Liver (tissue), 9 donors: Measurements from ENCODE around the gene RNF39. TPM values are rescaled to one million over a fixed set of nuclear protein-coding genes. Genes with fewer than 3 reads are reported as not detected.

ENCODE experiments used
- DNase-seq: peaks from one replicate; pipeline ENCODE4 v3.0.0-alpha.2; 2017; ENCODE audit warnings: low spot score
- H3K27ac ChIP-seq, 2 donors: one replicate each; pipeline ENCODE4 v1.7.0; 2013; ENCODE audit warnings: inconsistent platforms in 2 of 2, low read length in 2 of 2, control low read depth in 1 of 2, low read depth in 1 of 2, mild to moderate bottlenecking in 1 of 2
- H3K27me3 ChIP-seq, 4 donors: one replicate each; pipeline versions ENCODE4 v1.6.1 to v1.7.0; 2013; ENCODE audit warnings: low read length in 3 of 4, inconsistent platforms in 1 of 4, mild to moderate bottlenecking in 1 of 4, moderate library complexity in 1 of 4; ENCODE audit not compliant: control insufficient read depth in 4 of 4, insufficient read depth in 4 of 4
- H3K36me3 ChIP-seq, 4 donors: one replicate each; pipeline versions ENCODE4 v1.6.1 to v1.7.0; 2013; ENCODE audit warnings: low read length in 3 of 4, mild to moderate bottlenecking in 3 of 4, low read depth in 1 of 4, moderate library complexity in 1 of 4; ENCODE audit not compliant: control insufficient read depth in 4 of 4, insufficient read depth in 3 of 4
- H3K4me1 ChIP-seq, 4 donors: one replicate each; pipeline versions ENCODE4 v1.6.1 to v1.7.0; 2013; ENCODE audit warnings: low read length in 3 of 4, mild to moderate bottlenecking in 3 of 4, moderate library complexity in 1 of 4; ENCODE audit not compliant: control insufficient read depth in 4 of 4, insufficient read depth in 4 of 4
- H3K4me3 ChIP-seq, 3 donors: one replicate each; pipeline versions ENCODE4 v1.6.1 to v1.7.0; 2013; ENCODE audit warnings: low read length in 3 of 3, control low read depth in 1 of 3, low read depth in 1 of 3, mild to moderate bottlenecking in 1 of 3
- H3K9ac ChIP-seq, 2 donors: one replicate each; pipeline ENCODE4 v1.7.0; 2013; ENCODE audit warnings: low read length in 2 of 2, mild to moderate bottlenecking in 2 of 2, moderate library complexity in 2 of 2, control low read depth in 1 of 2, low read depth in 1 of 2
- H3K9me3 ChIP-seq, 4 donors: one replicate each; pipeline versions ENCODE4 v1.6.1 to v1.7.0; 2013; ENCODE audit warnings: low read length in 3 of 4; ENCODE audit not compliant: control insufficient read depth in 4 of 4
- EGR1 ChIP-seq, 2 donors: IDR thresholded peaks; 2 replicates each; pipeline ENCODE4 v1.6.1; 2016 to 2018; ENCODE audit warnings: antibody characterized with exemption in 2 of 2, low read depth in 2 of 2
- FOXA1 ChIP-seq: IDR thresholded peaks from 2 replicates; pipeline ENCODE4 v1.6.1; 2016; ENCODE audit warnings: antibody characterized with exemption
- FOXA2 ChIP-seq: IDR thresholded peaks from 2 replicates; pipeline ENCODE4 v1.6.1; 2016; ENCODE audit warnings: antibody characterized with exemption
- GABPA ChIP-seq, 2 donors: IDR thresholded peaks in 1 of 2; conservative IDR thresholded peaks in 1 of 2; 2 replicates each; pipeline ENCODE4 v1.6.1; 2016; ENCODE audit warnings: antibody characterized with exemption in 2 of 2, mild to moderate bottlenecking in 1 of 2, moderate library complexity in 1 of 2
- HNF4A ChIP-seq, 2 donors: conservative IDR thresholded peaks; 2 replicates each; pipeline ENCODE4 v1.6.1; 2016; ENCODE audit warnings: antibody characterized with exemption in 2 of 2, mild to moderate bottlenecking in 2 of 2
- HNF4G ChIP-seq: IDR thresholded peaks from 2 replicates; pipeline ENCODE4 v1.6.1; 2016; ENCODE audit warnings: antibody characterized with exemption
- JUND ChIP-seq, 2 donors: IDR thresholded peaks; 2 replicates each; pipeline ENCODE4 v1.6.1; 2016; ENCODE audit warnings: antibody characterized with exemption in 2 of 2
- MAX ChIP-seq: IDR thresholded peaks from 2 replicates; pipeline ENCODE4 v1.6.1; 2016; ENCODE audit warnings: antibody characterized with exemption
- NR2F2 ChIP-seq: IDR thresholded peaks from 2 replicates; pipeline ENCODE4 v1.6.1; 2016; ENCODE audit warnings: antibody characterized with exemption
- RAD21 ChIP-seq, 2 donors: IDR thresholded peaks; 2 replicates each; pipeline ENCODE4 v1.6.1; 2016; ENCODE audit warnings: antibody characterized with exemption in 2 of 2, mild to moderate bottlenecking in 2 of 2
- REST ChIP-seq: IDR thresholded peaks from 2 replicates; pipeline ENCODE4 v1.6.1; 2016; ENCODE audit warnings: antibody characterized with exemption, mild to moderate bottlenecking
- RXRA ChIP-seq, 2 donors: IDR thresholded peaks; 2 replicates each; pipeline ENCODE4 v1.6.1; 2017 to 2018; ENCODE audit warnings: antibody characterized with exemption in 2 of 2, mild to moderate bottlenecking in 1 of 2
- TAF1 ChIP-seq: conservative IDR thresholded peaks from 2 replicates; pipeline ENCODE4 v1.6.1; 2016; ENCODE audit warnings: antibody characterized with exemption, mild to moderate bottlenecking
- YY1 ChIP-seq: IDR thresholded peaks from 2 replicates; pipeline ENCODE4 v1.6.1; 2016; ENCODE audit warnings: antibody characterized with exemption, mild to moderate bottlenecking
- ZBTB33 ChIP-seq: IDR thresholded peaks from 2 replicates; pipeline ENCODE4 v1.6.1; 2016; ENCODE audit warnings: antibody characterized with exemption
- WGBS: extraction: QIAGEN DNeasy Blood & Tissue Kit; methylation state at CpG from one replicate; pipeline ENCODE4 v1.1.7; 2013; 5-methylcytosine and 5-hydroxymethylcytosine counted together
- polyA plus RNA-seq, 2 donors: library from polyadenylated mRNA; stranded (reverse) in 1 of 2; unstranded in 1 of 2; fragments of 200-250 nt in 1 of 2; fragments of >200 nt in 1 of 2; fragmentation: Nextera tagmentation in 1 of 2; extraction: Ambion mirVana in 1 of 2; gene quantifications; one replicate each; pipeline versions ENCODE4 v1.2.1 to v1.2.3, GENCODE V29; 2013 to 2015
- total RNA-seq, 2 donors: library from RNA; depleted of rRNA; stranded (reverse); fragments of >200 nt; gene quantifications; one replicate each; pipeline ENCODE4 v1.2.3, GENCODE V29; 2014
- TF ChIP-seq, protein P1 (sequence below): fragments of 150-350 bp; IDR thresholded peaks from 2 replicates; pipeline ENCODE4 v1.5.1; 2017; ENCODE audit warnings: improper control_type of control experiment, low read depth, low read length; ENCODE audit not compliant: missing input control
- TF ChIP-seq, protein P2 (sequence below): IDR thresholded peaks from 2 replicates; pipeline ENCODE4 v1.6.1; 2016; ENCODE audit warnings: antibody characterized with exemption
- donor health status: healthy.
- donor health status: healthy.
- donor health status: healthy.
- donor health status: healthy.
- donor health status: healthy.

RNF39 gene
- total and polyA plus RNA-seq, 4 donors, result 0.03 to 0.13 TPM; not detected in 2

DNA sequence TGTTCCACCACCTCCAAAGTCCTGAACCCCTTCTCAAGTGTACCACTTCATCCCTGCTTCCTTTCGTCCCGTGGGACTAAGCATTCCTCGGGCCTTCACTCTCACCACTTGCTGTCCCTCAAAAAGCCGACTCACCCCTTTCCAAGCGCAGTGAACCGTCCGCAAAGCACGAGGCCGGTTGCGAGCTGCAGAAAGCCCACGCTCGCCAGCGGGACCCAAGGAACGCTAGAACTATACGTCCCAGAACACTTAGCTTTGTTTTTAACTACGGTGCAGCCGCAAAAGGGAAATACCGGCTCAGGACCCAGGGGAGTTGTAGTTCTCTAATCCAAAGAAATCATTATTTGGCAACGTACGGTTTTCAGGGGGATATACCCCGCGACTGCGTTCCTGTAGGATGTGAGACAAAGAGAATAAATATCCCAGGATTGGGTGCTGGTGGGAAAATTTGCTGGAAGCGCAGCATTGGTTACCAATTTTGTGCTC, 14.9 kb downstream of the RNF39 start:
- WGBS, result under 1% methylated on average over 24 of the region's 24 CpGs
- peak overlapping the region; percentile 92 to 94 for H3K9ac ChIP-seq
- peak; percentile 59 for DNase-seq
- no peaks in the 10 kb centered on the region for H3K27me3 ChIP-seq
- H3K4me3 ChIP-seq, result peak overlapping the region; percentile 52 to 97 (median 96)
- peaks cover 0 to 23% (median 14%) of the 10 kb centered on the region in 4 donors for H3K36me3 ChIP-seq
- H3K4me1 ChIP-seq, result peaks cover 1 to 30% (median 20%) of the 10 kb centered on the region in 4 donors
- H3K9me3 ChIP-seq, result no peaks in the 10 kb centered on the region
- peak overlapping the region; percentile 93 to 95 for H3K27ac ChIP-seq
- TF ChIP-seq FOXA1 (no peak), FOXA2 (no peak), HNF4G (no peak), NR2F2 (no peak), MAX (no peak), GABPA (IDR thresholded peaks at IDR 0.05 in 1 of 2, conservative IDR thresholded peaks at IDR 0.05 in 1 of 2) (no peak), JUND (IDR thresholded peaks at IDR 0.05) (no peak), REST (no peak), YY1 (no peak), RAD21 (IDR thresholded peaks at IDR 0.05) (no peak), RXRA (IDR thresholded peaks at IDR 0.05) (no peak), HNF4A (conservative IDR thresholded peaks at IDR 0.05) (no peak), ZBTB33 (no peak), TAF1 (no peak), EGR1 (IDR thresholded peaks at IDR 0.05; ENCODE audit: low read depth in 2 of 2) (no peak)
- TF ChIP-seq, protein P1, sequence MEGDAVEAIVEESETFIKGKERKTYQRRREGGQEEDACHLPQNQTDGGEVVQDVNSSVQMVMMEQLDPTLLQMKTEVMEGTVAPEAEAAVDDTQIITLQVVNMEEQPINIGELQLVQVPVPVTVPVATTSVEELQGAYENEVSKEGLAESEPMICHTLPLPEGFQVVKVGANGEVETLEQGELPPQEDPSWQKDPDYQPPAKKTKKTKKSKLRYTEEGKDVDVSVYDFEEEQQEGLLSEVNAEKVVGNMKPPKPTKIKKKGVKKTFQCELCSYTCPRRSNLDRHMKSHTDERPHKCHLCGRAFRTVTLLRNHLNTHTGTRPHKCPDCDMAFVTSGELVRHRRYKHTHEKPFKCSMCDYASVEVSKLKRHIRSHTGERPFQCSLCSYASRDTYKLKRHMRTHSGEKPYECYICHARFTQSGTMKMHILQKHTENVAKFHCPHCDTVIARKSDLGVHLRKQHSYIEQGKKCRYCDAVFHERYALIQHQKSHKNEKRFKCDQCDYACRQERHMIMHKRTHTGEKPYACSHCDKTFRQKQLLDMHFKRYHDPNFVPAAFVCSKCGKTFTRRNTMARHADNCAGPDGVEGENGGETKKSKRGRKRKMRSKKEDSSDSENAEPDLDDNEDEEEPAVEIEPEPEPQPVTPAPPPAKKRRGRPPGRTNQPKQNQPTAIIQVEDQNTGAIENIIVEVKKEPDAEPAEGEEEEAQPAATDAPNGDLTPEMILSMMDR, result no peak
- TF ChIP-seq, protein P2, sequence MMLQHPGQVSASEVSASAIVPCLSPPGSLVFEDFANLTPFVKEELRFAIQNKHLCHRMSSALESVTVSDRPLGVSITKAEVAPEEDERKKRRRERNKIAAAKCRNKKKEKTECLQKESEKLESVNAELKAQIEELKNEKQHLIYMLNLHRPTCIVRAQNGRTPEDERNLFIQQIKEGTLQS, result no peak
